Measurements from ENCODE around the gene HDC. TPM values are rescaled to one million over a fixed set of nuclear protein-coding genes. Genes with fewer than 3 reads are reported as not detected.

The HDC gene
- total RNA-seq, 2 experiments from 2014 or later: not detected

DNA sequence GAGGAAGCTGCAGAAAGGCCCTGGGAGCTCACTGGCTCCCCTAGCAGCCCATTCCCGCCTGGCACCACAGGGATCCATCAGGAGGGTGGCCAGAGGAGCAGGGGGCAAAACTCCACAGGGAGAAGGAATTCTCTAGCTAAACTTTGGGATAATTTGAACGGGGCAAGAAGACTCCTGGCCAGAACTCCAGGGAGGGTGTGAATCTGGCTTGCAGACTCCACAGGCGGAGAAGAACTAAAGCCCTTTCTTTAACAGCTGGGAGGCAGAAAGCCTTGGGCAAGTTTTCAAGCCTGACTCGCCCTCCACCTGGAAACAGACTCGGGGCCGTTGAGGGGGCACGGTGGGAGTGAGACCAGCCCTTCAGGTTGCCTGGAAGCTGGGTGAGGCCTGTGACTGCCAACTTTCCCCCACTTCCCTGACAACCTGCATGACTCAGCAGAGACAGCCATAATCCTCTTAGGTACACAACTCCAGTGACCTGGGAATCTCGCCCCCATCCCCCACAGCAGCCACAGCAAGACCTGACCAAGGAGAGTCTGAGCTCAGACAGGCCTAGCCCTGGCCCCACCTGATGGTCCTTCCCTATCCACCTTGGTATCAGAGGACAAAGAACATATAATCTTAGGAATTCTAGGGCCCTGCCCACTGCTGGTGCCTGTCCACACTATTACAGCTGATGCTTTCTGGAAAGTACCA is 54.9 kb downstream of the HDC start:
- Histone ChIP-seq H3K79me2 (ENCODE audit: insufficient read depth, low read depth, low read length) (no peaks in the 10 kb centered on the region), H2AFZ (ENCODE audit: low read length) (no peak overlapping the region), H3K4me2 (ENCODE audit: low read length) (no peak overlapping the region), H3K27ac (ENCODE audit: low read depth, low read length, poor library complexity, severe bottlenecking) (no peak overlapping the region), H3K36me3 (ENCODE audit: insufficient read depth, low read length) (no peaks in the 10 kb centered on the region), H4K20me1 (ENCODE audit: insufficient read depth, low read length) (no peaks in the 10 kb centered on the region), H3K9me2 (ENCODE audit: insufficient read depth, low read length) (no peaks in the 10 kb centered on the region; the same call in 1 of the 2 replicates), H3K4me1 (ENCODE audit: insufficient read depth, low read length, poor library complexity, severe bottlenecking) (no peaks in the 10 kb centered on the region), H3K9me3 (ENCODE audit: low read length) (no peaks in the 10 kb centered on the region), H3K4me3 (ENCODE audit: low read depth, low read length, poor library complexity, severe bottlenecking) (no peak overlapping the region)
- POLR2A ChIA-PET: no interaction called here
- CTCF ChIA-PET (ENCODE audit: unreplicated experiment): no interaction called here
- TF ChIP-seq, protein P1, sequence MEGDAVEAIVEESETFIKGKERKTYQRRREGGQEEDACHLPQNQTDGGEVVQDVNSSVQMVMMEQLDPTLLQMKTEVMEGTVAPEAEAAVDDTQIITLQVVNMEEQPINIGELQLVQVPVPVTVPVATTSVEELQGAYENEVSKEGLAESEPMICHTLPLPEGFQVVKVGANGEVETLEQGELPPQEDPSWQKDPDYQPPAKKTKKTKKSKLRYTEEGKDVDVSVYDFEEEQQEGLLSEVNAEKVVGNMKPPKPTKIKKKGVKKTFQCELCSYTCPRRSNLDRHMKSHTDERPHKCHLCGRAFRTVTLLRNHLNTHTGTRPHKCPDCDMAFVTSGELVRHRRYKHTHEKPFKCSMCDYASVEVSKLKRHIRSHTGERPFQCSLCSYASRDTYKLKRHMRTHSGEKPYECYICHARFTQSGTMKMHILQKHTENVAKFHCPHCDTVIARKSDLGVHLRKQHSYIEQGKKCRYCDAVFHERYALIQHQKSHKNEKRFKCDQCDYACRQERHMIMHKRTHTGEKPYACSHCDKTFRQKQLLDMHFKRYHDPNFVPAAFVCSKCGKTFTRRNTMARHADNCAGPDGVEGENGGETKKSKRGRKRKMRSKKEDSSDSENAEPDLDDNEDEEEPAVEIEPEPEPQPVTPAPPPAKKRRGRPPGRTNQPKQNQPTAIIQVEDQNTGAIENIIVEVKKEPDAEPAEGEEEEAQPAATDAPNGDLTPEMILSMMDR (conservative IDR thresholded peaks at IDR 0.05; ENCODE audit: low read length): no peak
- no peak for TF ChIP-seq EZH2phosphoT487 (IDR thresholded peaks at IDR 0.05; ENCODE audit: borderline replicate concordance, low read depth, low read length)
- intact Hi-C loops (cut with micrococcal nuclease; ENCODE audit: unreplicated experiment): no loop called here
- DNase-seq (ENCODE audit: low spot score): no peak
- BruUV-seq (replicated peaks): no TSS peak

DNA sequence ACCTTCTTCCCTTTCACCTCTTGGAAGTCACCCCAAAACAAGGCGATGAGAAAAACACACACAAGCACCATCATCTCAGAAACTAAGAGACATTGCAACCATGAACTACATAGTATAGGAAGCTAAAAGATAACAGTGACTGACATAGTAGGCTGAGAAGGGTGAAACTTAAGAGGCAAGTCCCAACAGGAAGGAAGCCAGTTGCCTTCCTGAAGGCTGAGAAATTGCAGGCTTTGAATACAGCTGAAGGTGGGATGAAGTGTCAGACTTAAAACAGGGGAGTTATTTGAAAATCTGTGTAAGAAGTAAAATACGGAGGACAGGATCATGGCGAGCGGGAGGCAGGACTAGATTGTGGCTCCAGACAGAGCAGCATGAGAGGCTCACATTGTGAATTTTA is 55.7 kb downstream of the HDC start:
- Histone ChIP-seq H3K9me3 (ENCODE audit: low read length) (no peaks in the 10 kb centered on the region), H3K79me2 (ENCODE audit: insufficient read depth, low read depth, low read length) (no peaks in the 10 kb centered on the region), H3K4me1 (ENCODE audit: insufficient read depth, low read length, poor library complexity, severe bottlenecking) (no peaks in the 10 kb centered on the region), H3K27ac (ENCODE audit: low read depth, low read length, poor library complexity, severe bottlenecking) (no peak overlapping the region), H3K9me2 (ENCODE audit: insufficient read depth, low read length) (no peaks in the 10 kb centered on the region; the same call in 1 of the 2 replicates), H3K36me3 (ENCODE audit: insufficient read depth, low read length) (no peaks in the 10 kb centered on the region), H4K20me1 (ENCODE audit: insufficient read depth, low read length) (no peaks in the 10 kb centered on the region), H2AFZ (ENCODE audit: low read length) (no peak overlapping the region), H3K4me2 (ENCODE audit: low read length) (no peak overlapping the region), H3K4me3 (ENCODE audit: low read depth, low read length, poor library complexity, severe bottlenecking) (no peak overlapping the region)
- CTCF ChIA-PET (ENCODE audit: unreplicated experiment): no interaction called here
- intact Hi-C loops (cut with micrococcal nuclease; ENCODE audit: unreplicated experiment): no loop called here
- BruUV-seq (replicated peaks): no TSS peak
- DNase-seq (ENCODE audit: low spot score): no peak
- POLR2A ChIA-PET: no interaction called here
- TF ChIP-seq, protein P1 (conservative IDR thresholded peaks at IDR 0.05; ENCODE audit: low read length): no peak
- no peak for TF ChIP-seq EZH2phosphoT487 (IDR thresholded peaks at IDR 0.05; ENCODE audit: borderline replicate concordance, low read depth, low read length)

DNA sequence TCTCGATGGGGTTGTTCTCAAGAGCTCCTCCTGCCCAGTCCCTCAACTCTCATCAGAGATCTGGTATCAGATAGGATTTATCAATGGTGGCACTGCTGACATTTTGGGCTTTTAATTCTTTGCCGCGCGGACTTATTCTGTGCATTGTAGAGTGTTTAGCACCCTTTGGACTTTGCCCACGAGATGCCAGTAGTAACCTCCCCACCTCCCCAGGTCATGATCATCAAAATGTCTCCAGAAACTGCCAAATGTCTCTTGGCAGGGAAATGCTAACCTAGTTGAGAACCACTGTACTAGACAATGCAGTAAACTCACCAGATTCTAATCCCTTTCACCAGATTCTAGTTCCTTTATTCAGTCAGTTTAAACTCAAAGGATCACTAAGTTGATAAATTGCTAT is 59.5 kb downstream of the HDC start:
- no peaks in the 10 kb centered on the region; the same call in 1 of the 2 replicates for H3K9me2 ChIP-seq (ENCODE audit: insufficient read depth, low read length)
- no peak overlapping the region for H3K4me2 ChIP-seq (ENCODE audit: low read length)
- ChIA-PET CTCF (ENCODE audit: unreplicated experiment) (no interaction called here), POLR2A (no interaction called here)
- H3K36me3 ChIP-seq (ENCODE audit: insufficient read depth, low read length): no peaks in the 10 kb centered on the region
- BruUV-seq (replicated peaks): no TSS peak
- no peaks in the 10 kb centered on the region for H3K79me2 ChIP-seq (ENCODE audit: insufficient read depth, low read depth, low read length)
- no peaks in the 10 kb centered on the region for H4K20me1 ChIP-seq (ENCODE audit: insufficient read depth, low read length)
- H3K9me3 ChIP-seq (ENCODE audit: low read length): no peaks in the 10 kb centered on the region
- TF ChIP-seq EZH2phosphoT487 (IDR thresholded peaks at IDR 0.05; ENCODE audit: borderline replicate concordance, low read depth, low read length): no peak
- TF ChIP-seq, protein P1 (conservative IDR thresholded peaks at IDR 0.05; ENCODE audit: low read length): no peak
- intact Hi-C loops (cut with micrococcal nuclease; ENCODE audit: unreplicated experiment): no loop called here
- DNase-seq (ENCODE audit: low spot score): no peak
- no peak overlapping the region for H2AFZ ChIP-seq (ENCODE audit: low read length)
- H3K4me3 ChIP-seq (ENCODE audit: low read depth, low read length, poor library complexity, severe bottlenecking): no peak overlapping the region
- H3K27ac ChIP-seq (ENCODE audit: low read depth, low read length, poor library complexity, severe bottlenecking): no peak overlapping the region
- no peaks in the 10 kb centered on the region for H3K4me1 ChIP-seq (ENCODE audit: insufficient read depth, low read length, poor library complexity, severe bottlenecking)
